Endothelial cell of umbilical vein (primary cell): ENCODE results near the gene SLC39A11. TPM values are rescaled to one million over a fixed set of nuclear protein-coding genes. Genes with fewer than 3 reads are reported as not detected.

Source experiments
- BruUV-seq: library from RNA; stranded (reverse); fragments of 400-500 nt; replicated peaks from 2 replicates; lab custom pipeline; 2021; lab: Mats Ljungman, UMichigan
- CTCF ChIA-PET: fragments of 300-600, 350-600 bp; sonication (Branson Sonifier 250); formaldehyde crosslinking; loops from one replicate; lab custom pipeline; 2021; ENCODE audit warnings: antibody characterized with exemption, inconsistent platforms; lab: Charles Lee
- POLR2A ChIA-PET: fragments of 300-600, 350-600 bp; sonication (Branson Sonifier 250); formaldehyde crosslinking; loops from one replicate; lab custom pipeline; 2021; ENCODE audit warnings: antibody characterized with exemption, inconsistent platforms; lab: Charles Lee
- DNase-seq: peaks from one replicate; pipeline ENCODE4 v3.0.0-alpha.2; 2011; ENCODE audit warnings: low read depth, low spot score
- FAIRE-seq: peaks from 2 replicates; lab custom pipeline; 2011; peaks lifted over from hg19 to GRCh38; lab: Jason Lieb, UNC
- H2AFZ ChIP-seq: 2 replicates; pipeline ENCODE4 v1.6.0; 2012; ENCODE audit warnings: low read depth, low read length, control low read depth, inconsistent platforms
- H3K27ac ChIP-seq: 2 replicates; pipeline ENCODE4 v1.5.1; 2011; ENCODE audit warnings: low read depth, mild to moderate bottlenecking, control low read depth, low read length, moderate library complexity; ENCODE audit not compliant: insufficient read depth
- H3K27me3 ChIP-seq, 2 experiments: 2 replicates each; pipeline versions ENCODE4 v1.6.0 to v1.6.1; 2011; ENCODE audit warnings: low read length in 2 of 2, mixed read lengths in 1 of 2; ENCODE audit not compliant: control insufficient read depth in 2 of 2, insufficient read depth in 2 of 2
- H3K36me3 ChIP-seq, 2 experiments: 2 replicates in 1 of 2; 3 replicates in 1 of 2; pipeline ENCODE4 v1.5.1; 2011; ENCODE audit warnings: low read length in 2 of 2, mild to moderate bottlenecking in 1 of 2, moderate library complexity in 1 of 2; ENCODE audit not compliant: control insufficient read depth in 2 of 2, insufficient read depth in 2 of 2; ENCODE audit errors: extremely low read depth in 1 of 2
- H3K4me1 ChIP-seq: 3 replicates; pipeline ENCODE4 v1.5.1; 2011; ENCODE audit warnings: mild to moderate bottlenecking, low read length; ENCODE audit not compliant: control insufficient read depth, insufficient read depth; ENCODE audit errors: extremely low read depth
- H3K4me2 ChIP-seq: 2 replicates; pipeline ENCODE4 v1.6.1; 2011; ENCODE audit warnings: low read length, control low read depth, mixed read lengths; ENCODE audit not compliant: insufficient read depth
- H3K4me3 ChIP-seq, 3 experiments: fragments of 200-600 bp in 1 of 3; sonication (generic), shearing (Covaris generic) in 1 of 3; replicated peaks in 1 of 3; 2 replicates each; pipeline ENCODE4 v1.5.1; 2011 to 2016; ENCODE audit warnings: control low read depth in 3 of 3, low read length in 3 of 3, mild to moderate bottlenecking in 2 of 3, inconsistent platforms in 1 of 3, low read depth in 1 of 3, moderate library complexity in 1 of 3; ENCODE audit not compliant: insufficient read depth in 1 of 3
- H3K79me2 ChIP-seq: 2 replicates; pipeline ENCODE4 v1.6.0; 2012; ENCODE audit warnings: low read length, inconsistent platforms; ENCODE audit not compliant: control insufficient read depth, insufficient read depth
- H3K9ac ChIP-seq: replicated peaks from 2 replicates; pipeline ENCODE3; 2011; ENCODE audit warnings: low read length, control low read depth; ENCODE audit not compliant: insufficient read depth; ENCODE audit errors: extremely low read depth
- H3K9me1 ChIP-seq: replicated peaks from 3 replicates; pipeline ENCODE4 v1.6.0; 2011; ENCODE audit warnings: mild to moderate bottlenecking, low read length; ENCODE audit not compliant: control insufficient read depth, insufficient read depth; ENCODE audit errors: extremely low read depth
- H3K9me3 ChIP-seq: replicated peaks from 2 replicates; pipeline ENCODE4 v1.5.1; 2012; ENCODE audit warnings: low read length, inconsistent platforms; ENCODE audit not compliant: control insufficient read depth, insufficient read depth
- H4K20me1 ChIP-seq: replicated peaks from 2 replicates; pipeline ENCODE3; 2011; ENCODE audit warnings: mild to moderate bottlenecking, low read length; ENCODE audit not compliant: control insufficient read depth, insufficient read depth; ENCODE audit errors: extremely low read depth
- CTCF ChIP-seq, 2 donors: IDR thresholded peaks; 1 replicate in 1 of 2; 2 replicates in 1 of 2; pipeline ENCODE4 v1.5.1; 2011; ENCODE audit warnings: low read length in 2 of 2, mild to moderate bottlenecking in 2 of 2, moderate library complexity in 2 of 2, control low read depth in 1 of 2, inconsistent platforms in 1 of 2, low read depth in 1 of 2; ENCODE audit not compliant: insufficient read depth in 1 of 2; ENCODE audit errors: extremely low read depth in 1 of 2
- EZH2 ChIP-seq: IDR thresholded peaks from 2 replicates; pipeline ENCODE4 v1.6.1; 2012; ENCODE audit warnings: borderline replicate concordance, low read depth, mild to moderate bottlenecking, moderate library complexity, low read length, inconsistent platforms; ENCODE audit not compliant: severe bottlenecking
- GATA2 ChIP-seq: IDR thresholded peaks from 2 replicates; pipeline ENCODE4 v1.7.0; 2011; ENCODE audit warnings: low read depth, mild to moderate bottlenecking, moderate library complexity, mixed read lengths, low read length; ENCODE audit not compliant: insufficient read length, insufficient read depth
- MAX ChIP-seq: IDR thresholded peaks from 2 replicates; pipeline ENCODE4 v1.6.1; 2011; ENCODE audit not compliant: insufficient read depth, insufficient read length
- MYC ChIP-seq: IDR thresholded peaks from one replicate; pipeline ENCODE4 v1.6.1; 2011; ENCODE audit warnings: mild to moderate bottlenecking, low read depth, low read length
- dilution Hi-C: fragments of 300-500 bp; cut with MboI; formaldehyde crosslinking; loops from one replicate; pipeline ENCODE4 v1.15.0; 2019; ENCODE audit warnings: low sequenced_read_pairs; ENCODE audit not compliant: extremely low pct_ligation_motif_present
- intact Hi-C: fragments of 100-400 bp; cut with micrococcal nuclease; formaldehyde crosslinking; loops from one replicate; pipeline ENCODE4 v1.10.0; 2022
- polyA plus RNA-seq, 4 experiments: library from polyadenylated mRNA; depleted of rRNA in 3 of 4; stranded (reverse) in 3 of 4; unstranded in 1 of 4; fragments of >200 nt; gene quantifications; 2 replicates each; pipeline versions ENCODE4 v1.2.1 to v1.2.3, GENCODE V29; 2011 to 2012; ENCODE audit warnings: missing spikeins in 1 of 4
- total RNA-seq: library from RNA; stranded (reverse); gene quantifications from 2 replicates; pipeline ENCODE4 v1.2.3, GENCODE V29; 2021

Gene SLC39A11
- total and polyA plus RNA-seq, 2 donors (not counting 3 experiments of a cell fraction or from before 2014, with no cell fraction given): 8.1 to 11.9 TPM

- FAIRE-seq: no peak
- no peaks in the 10 kb centered on the region for H4K20me1 ChIP-seq
- DNase-seq: no peak
- ChIA-PET CTCF (no interaction called here), POLR2A (no interaction called here)
- no peak overlapping the region for H3K4me3 ChIP-seq
- H3K79me2 ChIP-seq: no peaks in the 10 kb centered on the region
- no peaks in the 10 kb centered on the region for H3K36me3 ChIP-seq
- intact Hi-C loops (no loop called here), dilution Hi-C loops (no loop called here)
- TF ChIP-seq MYC (no peak), MAX (no peak), EZH2 (no peak), GATA2 (no peak), CTCF (IDR thresholded peaks at IDR 0.05; ENCODE audit: extremely low read depth in 1 of 2, insufficient read depth in 1 of 2, low read depth in 1 of 2, low read length in 2 of 2) (no peak)
- no peak overlapping the region for H2AFZ ChIP-seq
- no peak overlapping the region for H3K4me2 ChIP-seq
- H3K4me1 ChIP-seq: no peaks in the 10 kb centered on the region
- no peaks in the 10 kb centered on the region for H3K27me3 ChIP-seq
- no peak overlapping the region for H3K27ac ChIP-seq
- H3K9me1 ChIP-seq: no peaks in the 10 kb centered on the region
- H3K9ac ChIP-seq: no peak overlapping the region
- no TSS peak for BruUV-seq
- no peaks in the 10 kb centered on the region for H3K9me3 ChIP-seq
Observed at GRCh38 chr17:72771734-72772133, 320.8 kb downstream of the SLC39A11 start.
